ENCODE results near the gene LHFPL6. TPM values are rescaled to one million over a fixed set of nuclear protein-coding genes. Genes with fewer than 3 reads are reported as not detected.

LHFPL6 gene
- total and polyA plus RNA-seq, 2 experiments from 2014 or later = 7.8 to 9.5 TPM

DNA sequence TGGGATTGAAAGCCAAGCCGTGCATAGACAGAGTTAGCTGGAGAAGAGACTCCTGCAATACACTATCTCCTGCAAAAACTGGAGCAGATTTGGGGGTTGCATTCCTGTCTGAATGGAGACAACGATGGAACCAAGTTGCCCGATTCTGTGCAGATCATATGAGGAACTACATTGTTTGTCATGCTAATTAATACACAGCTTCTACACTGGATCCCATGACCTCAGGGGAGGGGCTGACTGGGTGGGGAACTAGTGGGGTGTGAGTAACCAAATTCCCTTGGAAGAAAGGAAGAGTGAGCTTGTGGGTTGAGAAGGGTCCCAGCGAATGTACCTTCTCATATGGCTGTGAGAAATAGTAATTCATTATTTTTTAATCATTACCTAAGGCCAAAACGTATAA is 214.0 kb downstream of the LHFPL6 start:
- H3K36me3 Mint-ChIP-seq (ENCODE audit: low read depth) = no peaks in the 10 kb centered on the region
- ATAC-seq = no peak
- no peaks in the 10 kb centered on the region for H3K36me3 ChIP-seq (ENCODE audit: insufficient read depth)
- H3K27me3 ChIP-seq (ENCODE audit: insufficient read depth) = peaks cover 98% of the 10 kb centered on the region
- peaks cover 23% of the 10 kb centered on the region for H4K20me1 ChIP-seq (replicated peaks; ENCODE audit: insufficient read depth)
- H3K4me1 Mint-ChIP-seq = peaks cover 17% of the 10 kb centered on the region; the same call in 2 of the 3 replicates
- H3K9me2 ChIP-seq (ENCODE audit: insufficient read depth) = no peaks in the 10 kb centered on the region
- H3F3A ChIP-seq (replicated peaks; ENCODE audit: low read depth) = no peaks in the 10 kb centered on the region
- H3K27ac ChIP-seq (ENCODE audit: low read depth) = no peak overlapping the region
- H3K79me2 ChIP-seq (replicated peaks; ENCODE audit: insufficient read depth) = no peaks in the 10 kb centered on the region
- no peak overlapping the region for H3K27ac Mint-ChIP-seq
- no peak overlapping the region for H2AFZ ChIP-seq
- H3K9me3 Mint-ChIP-seq = no peaks in the 10 kb centered on the region
- no peak overlapping the region for H3K4me3 Mint-ChIP-seq
- H3K4me1 ChIP-seq (ENCODE audit: insufficient read depth) = peaks cover 15% of the 10 kb centered on the region
- H3K4me3 ChIP-seq = no peak overlapping the region
- DNase-seq (ENCODE audit: low spot score) = no peak
- peaks cover 79% of the 10 kb centered on the region for H3K27me3 Mint-ChIP-seq (ENCODE audit: insufficient read depth, low read depth, poor library complexity)
- no peak overlapping the region for H3K4me2 ChIP-seq
- TF ChIP-seq JUNB (IDR thresholded peaks at IDR 0.05; ENCODE audit: unreplicated experiment) (no peak), STAT1 (IDR thresholded peaks at IDR 0.05; ENCODE audit: unreplicated experiment) (no peak), CREB1 (CRISPR knock-in tag; IDR thresholded peaks at IDR 0.05; ENCODE audit: low read depth) (no peak), ZNF331 (CRISPR knock-in tag; IDR thresholded peaks at IDR 0.05; ENCODE audit: low read depth) (no peak), REST (IDR thresholded peaks at IDR 0.05; ENCODE audit: unreplicated experiment) (no peak), EZH2 (IDR thresholded peaks at IDR 0.05; ENCODE audit: low read depth, unreplicated experiment) (no peak), POLR2AphosphoS5 (IDR thresholded peaks at IDR 0.05; ENCODE audit: low read depth) (no peak), ZNF114 (CRISPR knock-in tag; IDR thresholded peaks at IDR 0.05) (no peak), ZNF462 (CRISPR knock-in tag; IDR thresholded peaks at IDR 0.05) (no peak), EZH2phosphoT487 (IDR thresholded peaks at IDR 0.05; ENCODE audit: unreplicated experiment) (no peak), NANOG (IDR thresholded peaks at IDR 0.05; ENCODE audit: borderline replicate concordance) (no peak), CTCF (conservative IDR thresholded peaks at IDR 0.05; ENCODE audit: low read depth in 2 of 2) (no peak)
- TF ChIP-seq, protein P1, sequence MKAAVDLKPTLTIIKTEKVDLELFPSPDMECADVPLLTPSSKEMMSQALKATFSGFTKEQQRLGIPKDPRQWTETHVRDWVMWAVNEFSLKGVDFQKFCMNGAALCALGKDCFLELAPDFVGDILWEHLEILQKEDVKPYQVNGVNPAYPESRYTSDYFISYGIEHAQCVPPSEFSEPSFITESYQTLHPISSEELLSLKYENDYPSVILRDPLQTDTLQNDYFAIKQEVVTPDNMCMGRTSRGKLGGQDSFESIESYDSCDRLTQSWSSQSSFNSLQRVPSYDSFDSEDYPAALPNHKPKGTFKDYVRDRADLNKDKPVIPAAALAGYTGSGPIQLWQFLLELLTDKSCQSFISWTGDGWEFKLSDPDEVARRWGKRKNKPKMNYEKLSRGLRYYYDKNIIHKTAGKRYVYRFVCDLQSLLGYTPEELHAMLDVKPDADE (IDR thresholded peaks at IDR 0.05) = no peak

All from GM23338 (cell line).